Mucosa of rectum (tissue), 2 donors: ENCODE results near the gene AKAP13.
"Not testable (repeated sequence)": the region's sequence is repeated elsewhere in the genome, so short reads cannot be mapped to it uniquely, and the experiment has no call there.

Source experiments
- H3K27ac ChIP-seq, 2 donors: one replicate each; pipeline ENCODE4 v1.7.0; 2013; ENCODE audit warnings: inconsistent platforms in 2 of 2, low read depth in 2 of 2, low read length in 2 of 2
- H3K27me3 ChIP-seq, 2 donors: one replicate each; pipeline ENCODE4 v1.7.0; 2013; ENCODE audit warnings: low read length in 2 of 2; ENCODE audit not compliant: control insufficient read depth in 2 of 2, insufficient read depth in 2 of 2
- H3K36me3 ChIP-seq, 2 donors: one replicate each; pipeline ENCODE4 v1.7.0; 2013; ENCODE audit warnings: low read length in 2 of 2; ENCODE audit not compliant: control insufficient read depth in 2 of 2, insufficient read depth in 2 of 2
- H3K4me1 ChIP-seq, 2 donors: one replicate each; pipeline ENCODE4 v1.7.0; 2013; ENCODE audit warnings: low read length in 2 of 2, mild to moderate bottlenecking in 1 of 2; ENCODE audit not compliant: control insufficient read depth in 2 of 2, insufficient read depth in 2 of 2
- H3K4me3 ChIP-seq, 2 donors: one replicate each; pipeline ENCODE4 v1.7.0; 2013; ENCODE audit warnings: low read length in 2 of 2
- H3K9ac ChIP-seq, 2 donors: one replicate each; pipeline ENCODE4 v1.7.0; 2013; ENCODE audit warnings: low read length in 2 of 2, low read depth in 1 of 2, mild to moderate bottlenecking in 1 of 2
- H3K9me3 ChIP-seq, 2 donors: one replicate each; pipeline ENCODE4 v1.7.0; 2013; ENCODE audit warnings: low read length in 2 of 2; ENCODE audit not compliant: control insufficient read depth in 2 of 2
- donor health status: healthy.
- donor health status: Normal muscosa, but diverticular disease.

Gene AKAP13

GRCh38 chr15:85340321-85340665 lies 40.1 kb upstream of the AKAP13 start:
- H3K4me1 ChIP-seq: peaks cover 5 to 14% of the 10 kb centered on the region in 2 donors

GRCh38 chr15:85340852-85341251 lies 39.6 kb upstream of the AKAP13 start:
- H3K9me3 ChIP-seq: no peaks in the 10 kb centered on the region
- no peak overlapping the region for H3K27ac ChIP-seq
- no peaks in the 10 kb centered on the region for H3K36me3 ChIP-seq
- no peak overlapping the region for H3K9ac ChIP-seq
- no peak overlapping the region for H3K4me3 ChIP-seq
- H3K27me3 ChIP-seq: no peaks in the 10 kb centered on the region
- H3K4me1 ChIP-seq: peaks cover 3 to 11% of the 10 kb centered on the region in 2 donors

More at GRCh38 chr15:85340321-85340665, 40.1 kb upstream of the AKAP13 start:
- no peak overlapping the region for H3K27ac ChIP-seq
- H3K36me3 ChIP-seq: no peaks in the 10 kb centered on the region
- H3K9ac ChIP-seq: no peak overlapping the region
- no peaks in the 10 kb centered on the region for H3K27me3 ChIP-seq
- H3K9me3 ChIP-seq: no peaks in the 10 kb centered on the region
- H3K4me3 ChIP-seq: no peak overlapping the region

- H3K36me3 ChIP-seq, H3K27ac ChIP-seq, H3K27me3 ChIP-seq, H3K4me1 ChIP-seq, H3K9me3 ChIP-seq, H3K9ac ChIP-seq, H3K4me3 ChIP-seq: not testable (repeated sequence)
Observed at GRCh38 chr15:85342163-85342562, 38.2 kb upstream of the AKAP13 start.

GRCh38 chr15:85343443-85343842 lies 37.0 kb upstream of the AKAP13 start:
- H3K9me3 ChIP-seq, H3K36me3 ChIP-seq, H3K27me3 ChIP-seq, H3K4me3 ChIP-seq, H3K9ac ChIP-seq, H3K4me1 ChIP-seq: not testable (repeated sequence)
- H3K27ac ChIP-seq: peak overlapping the region in 1 of 2 donors; percentile 32

GRCh38 chr15:85344241-85344640 lies 36.2 kb upstream of the AKAP13 start:
- H3K36me3 ChIP-seq, H3K4me1 ChIP-seq, H3K4me3 ChIP-seq, H3K27me3 ChIP-seq, H3K9ac ChIP-seq, H3K27ac ChIP-seq, H3K9me3 ChIP-seq: not testable (repeated sequence)

- not testable (repeated sequence) for H3K36me3 ChIP-seq, H3K4me3 ChIP-seq, H3K9ac ChIP-seq, H3K9me3 ChIP-seq, H3K4me1 ChIP-seq, H3K27me3 ChIP-seq
- peak overlapping the region in 1 of 2 donors; percentile 16 for H3K27ac ChIP-seq
Observed at GRCh38 chr15:85344653-85345114, 35.7 kb upstream of the AKAP13 start.

DNA sequence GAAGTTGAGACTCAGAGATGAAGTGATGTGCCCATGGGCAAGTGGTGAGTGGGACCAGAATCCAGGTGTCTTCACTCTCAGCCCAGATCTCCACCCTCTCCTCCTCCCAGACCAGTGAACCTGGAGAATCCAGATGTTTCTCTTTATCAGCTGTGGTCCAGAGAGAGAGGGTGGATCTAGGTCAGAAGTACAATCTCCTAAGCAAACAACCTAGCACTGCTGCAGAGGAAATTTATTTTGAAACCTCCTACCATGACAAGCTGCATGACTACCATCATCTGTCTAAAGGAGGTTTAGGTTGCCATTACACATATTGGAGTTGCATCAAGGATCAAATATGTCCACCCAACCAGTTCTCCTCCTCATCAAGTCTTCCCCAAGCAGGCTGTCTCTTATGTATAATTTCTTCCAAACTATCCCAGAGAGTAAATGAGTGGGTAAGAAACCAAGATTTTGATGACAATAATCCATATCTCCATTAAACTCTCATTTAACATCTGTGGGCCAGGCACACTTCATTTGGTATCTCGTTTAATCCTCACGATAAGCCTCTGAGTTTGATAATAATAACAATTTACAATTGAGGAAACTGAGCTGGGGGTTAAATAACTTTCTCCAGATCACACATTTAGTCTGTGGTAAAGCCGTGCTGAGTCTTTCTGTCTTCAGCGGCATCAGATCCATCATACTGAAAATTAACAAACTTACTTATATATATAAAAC lies 35.0 kb upstream of the AKAP13 start:
- H3K27ac ChIP-seq: peak overlapping the region in 1 of 2 donors; percentile 16
- not testable (repeated sequence) for H3K4me1 ChIP-seq, H3K27me3 ChIP-seq, H3K9ac ChIP-seq, H3K4me3 ChIP-seq, H3K36me3 ChIP-seq, H3K9me3 ChIP-seq

- not testable (repeated sequence) for H3K9ac ChIP-seq, H3K4me1 ChIP-seq, H3K27me3 ChIP-seq, H3K4me3 ChIP-seq, H3K36me3 ChIP-seq, H3K9me3 ChIP-seq
- peak overlapping the region in 1 of 2 donors; percentile 23 for H3K27ac ChIP-seq
Observed at GRCh38 chr15:85346462-85347084, 33.8 kb upstream of the AKAP13 start.

DNA sequence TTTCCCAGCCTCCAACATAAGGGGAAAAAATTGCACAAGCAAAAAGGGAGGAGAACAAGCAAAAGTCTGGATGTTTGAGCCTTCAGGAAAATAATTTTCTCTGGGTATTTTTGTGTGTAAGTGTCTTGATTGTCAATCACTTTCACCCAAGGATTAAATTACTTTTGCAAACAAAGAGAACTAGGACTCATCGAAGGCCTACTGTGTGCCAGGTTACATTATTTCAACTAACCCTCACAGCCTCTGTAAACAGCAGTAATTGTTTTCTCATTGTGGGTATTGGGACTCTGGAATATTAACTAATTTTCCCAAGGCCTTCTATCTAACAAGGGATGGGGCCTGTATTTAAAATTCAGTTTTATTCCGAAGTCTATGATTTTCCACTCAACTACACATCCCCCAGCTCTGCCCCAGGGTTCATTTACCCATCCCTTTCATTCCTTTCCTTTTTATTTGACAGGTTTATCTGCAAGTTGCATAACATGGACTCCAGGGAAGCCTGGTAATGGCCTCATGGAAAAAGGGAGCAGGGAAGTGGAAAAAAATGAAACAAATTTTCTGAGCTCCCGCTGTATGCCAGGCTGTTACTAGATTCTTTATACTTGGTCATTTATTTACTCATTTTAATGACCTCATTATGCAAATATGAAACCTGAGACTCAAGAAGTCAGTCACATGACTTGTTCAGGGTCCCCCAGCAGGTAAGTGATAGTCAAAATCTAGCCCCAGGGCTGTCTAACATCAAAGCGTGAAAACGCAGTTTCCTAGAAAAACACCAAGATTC lies 32.9 kb upstream of the AKAP13 start:
- H3K4me1 ChIP-seq, H3K9me3 ChIP-seq, H3K9ac ChIP-seq, H3K4me3 ChIP-seq, H3K27ac ChIP-seq, H3K27me3 ChIP-seq, H3K36me3 ChIP-seq: not testable (repeated sequence)

DNA sequence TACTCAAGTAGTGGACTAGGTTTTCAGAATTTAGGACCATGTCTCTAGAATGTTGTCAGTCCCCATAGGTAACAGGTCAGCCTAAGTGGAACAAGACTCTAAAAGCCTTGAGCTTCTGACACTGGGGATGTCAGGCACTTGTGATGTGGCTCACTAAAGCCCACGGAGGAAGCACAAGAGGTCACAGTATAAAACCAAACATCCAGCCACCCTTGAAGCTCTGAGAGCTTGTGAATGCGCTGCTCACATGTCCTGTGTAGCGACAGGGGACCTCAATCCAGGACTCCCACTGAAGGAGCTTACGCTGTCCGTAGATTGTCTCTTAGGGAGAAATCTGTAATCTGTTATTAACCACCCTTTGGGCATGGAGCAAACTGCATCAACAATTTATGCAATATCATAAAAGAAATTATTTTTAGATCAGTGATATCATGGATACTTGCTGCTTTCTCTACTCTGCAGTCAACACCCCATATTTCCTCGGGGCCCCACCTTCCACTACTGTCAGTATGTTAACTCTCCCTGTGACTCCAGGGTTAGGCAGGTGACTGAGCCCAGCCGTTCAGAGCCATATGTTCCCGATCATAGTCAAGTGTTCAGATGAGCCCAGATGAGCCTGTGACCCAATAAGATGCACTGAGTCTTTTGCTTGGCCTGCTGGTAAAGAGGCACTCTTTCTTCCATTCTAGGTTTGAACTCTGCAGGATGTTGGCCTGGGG lies 32.2 kb upstream of the AKAP13 start:
- not testable (repeated sequence) for H3K9me3 ChIP-seq, H3K4me1 ChIP-seq, H3K27ac ChIP-seq, H3K27me3 ChIP-seq, H3K4me3 ChIP-seq, H3K9ac ChIP-seq, H3K36me3 ChIP-seq
